Mucosa of stomach (tissue), 1 donor: ENCODE data around the gene DDB1.
A peak's percentile ranks its signal among the peaks of the same experiment; 100 is the strongest.

Experiments
- H3K27me3 ChIP-seq: one replicate; pipeline ENCODE4 v1.7.0; 2013; ENCODE audit warnings: mild to moderate bottlenecking, low read length; ENCODE audit not compliant: control insufficient read depth, insufficient read depth
- H3K36me3 ChIP-seq: one replicate; pipeline ENCODE4 v1.7.0; 2013; ENCODE audit warnings: low read length; ENCODE audit not compliant: control insufficient read depth, insufficient read depth
- H3K4me1 ChIP-seq: one replicate; pipeline ENCODE4 v1.7.0; 2013; ENCODE audit warnings: mild to moderate bottlenecking, low read length; ENCODE audit not compliant: control insufficient read depth, insufficient read depth
- H3K4me3 ChIP-seq: one replicate; pipeline ENCODE4 v1.7.0; 2013; ENCODE audit warnings: low read length
- H3K9ac ChIP-seq: one replicate; pipeline ENCODE4 v1.7.0; 2013; ENCODE audit warnings: mild to moderate bottlenecking, low read length, moderate library complexity
- H3K9me3 ChIP-seq: one replicate; pipeline ENCODE4 v1.7.0; 2013; ENCODE audit warnings: mild to moderate bottlenecking, low read length, moderate library complexity; ENCODE audit not compliant: control insufficient read depth
- donor health status: Pancreatic carcinoma.

DDB1 gene

DNA sequence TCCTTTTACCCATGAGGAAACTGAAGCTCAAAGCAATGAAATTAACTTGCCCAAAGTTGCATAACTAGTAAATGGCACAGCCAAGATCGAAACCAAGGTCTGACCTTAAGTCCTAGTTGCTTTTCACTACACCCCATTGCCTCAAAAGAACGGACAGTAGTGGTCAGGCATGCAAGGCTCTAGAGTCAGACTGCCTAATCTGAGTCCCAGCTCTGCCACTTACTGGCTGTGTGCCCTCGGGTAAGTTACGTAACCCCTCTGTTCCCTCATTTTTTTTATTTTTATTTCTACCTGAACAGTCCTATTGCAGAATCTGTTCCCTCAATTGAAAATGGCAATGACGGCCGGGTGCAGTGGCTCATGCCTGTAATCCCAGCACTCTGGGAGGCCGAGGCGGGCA, 19.1 kb upstream of the DDB1 start:
- no peak overlapping the region for H3K4me3 ChIP-seq
- H3K9ac ChIP-seq, result no peak overlapping the region
- no peaks in the 10 kb centered on the region for H3K9me3 ChIP-seq
- peaks cover 10% of the 10 kb centered on the region for H3K4me1 ChIP-seq
- no peaks in the 10 kb centered on the region for H3K27me3 ChIP-seq
- H3K36me3 ChIP-seq, result peaks cover 19% of the 10 kb centered on the region

DNA sequence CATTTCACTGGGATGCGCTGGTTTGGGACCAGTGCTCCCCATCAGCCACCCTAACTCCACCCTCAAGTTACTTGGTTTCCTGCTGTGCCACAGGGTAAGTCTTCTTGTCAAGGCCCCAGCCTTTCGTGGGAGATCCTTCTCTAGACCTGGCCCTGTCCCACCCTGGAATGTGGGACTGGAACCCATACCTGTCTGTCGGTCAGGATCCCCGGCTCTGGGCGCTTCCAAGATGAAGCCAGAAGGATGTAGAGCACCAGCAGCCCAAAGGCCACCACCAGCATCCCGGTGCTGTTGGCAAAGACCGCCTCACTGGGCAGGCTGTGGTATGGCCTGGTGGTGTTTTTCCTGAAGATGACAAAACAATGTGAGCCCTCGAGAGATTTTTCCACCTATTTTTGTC, 17.9 kb upstream of the DDB1 start:
- Histone ChIP-seq H3K27me3 (no peaks in the 10 kb centered on the region), H3K4me1 (peaks cover 22% of the 10 kb centered on the region), H3K36me3 (peaks cover 19% of the 10 kb centered on the region), H3K4me3 (no peak overlapping the region), H3K9ac (no peak overlapping the region), H3K9me3 (no peaks in the 10 kb centered on the region)

- Histone ChIP-seq H3K9ac (no peak overlapping the region), H3K27me3 (no peaks in the 10 kb centered on the region), H3K4me3 (no peak overlapping the region), H3K9me3 (no peaks in the 10 kb centered on the region), H3K4me1 (peaks cover 24% of the 10 kb centered on the region), H3K36me3 (peaks cover 19% of the 10 kb centered on the region)
Observed at GRCh38 chr11:61350336-61350735, 17.4 kb upstream of the DDB1 start.

DNA sequence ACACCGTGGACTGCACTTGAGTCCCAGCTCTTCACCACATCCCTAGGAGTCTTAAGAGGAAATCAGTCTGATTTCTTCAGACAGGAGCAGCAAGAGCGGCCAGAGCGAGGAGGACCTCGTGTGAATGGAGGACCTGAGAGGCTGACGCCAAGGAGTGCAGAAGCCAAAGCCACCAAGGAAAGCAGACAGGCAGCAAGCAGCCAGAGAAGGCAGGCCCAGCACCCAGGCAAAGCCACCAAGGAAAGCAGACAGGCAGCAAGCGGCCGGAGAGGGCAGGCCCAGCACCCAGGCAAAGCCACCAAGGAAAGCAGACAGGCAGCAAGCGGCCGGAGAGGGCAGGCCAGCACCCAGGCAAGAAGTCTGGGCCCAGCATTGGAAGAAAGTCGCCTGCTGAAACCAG, 17.0 kb upstream of the DDB1 start:
- peaks cover 19% of the 10 kb centered on the region for H3K36me3 ChIP-seq

GRCh38 chr11:61349189-61349751, 16.4 kb upstream of the DDB1 start:
- Histone ChIP-seq H3K4me3 (no peak overlapping the region), H3K9me3 (no peaks in the 10 kb centered on the region), H3K27me3 (no peaks in the 10 kb centered on the region), H3K4me1 (peaks cover 24% of the 10 kb centered on the region), H3K9ac (no peak overlapping the region), H3K36me3 (peaks cover 19% of the 10 kb centered on the region)

More for the DNA sequence above, 17.0 kb upstream of the DDB1 start:
- Histone ChIP-seq H3K9me3 (no peaks in the 10 kb centered on the region), H3K9ac (no peak overlapping the region), H3K4me3 (no peak overlapping the region), H3K4me1 (peaks cover 24% of the 10 kb centered on the region), H3K27me3 (no peaks in the 10 kb centered on the region)

- Histone ChIP-seq H3K4me3 (no peak overlapping the region), H3K36me3 (peaks cover 16% of the 10 kb centered on the region), H3K9me3 (no peaks in the 10 kb centered on the region), H3K27me3 (no peaks in the 10 kb centered on the region), H3K9ac (peak overlapping the region; percentile 4), H3K4me1 (peaks cover 24% of the 10 kb centered on the region)
Observed at GRCh38 chr11:61347916-61348461, 15.1 kb upstream of the DDB1 start.

GRCh38 chr11:61345954-61346843, 13.3 kb upstream of the DDB1 start:
- Histone ChIP-seq H3K36me3 (peaks cover 18% of the 10 kb centered on the region), H3K9me3 (no peaks in the 10 kb centered on the region), H3K9ac (no peak overlapping the region), H3K27me3 (no peaks in the 10 kb centered on the region), H3K4me3 (no peak overlapping the region), H3K4me1 (peaks cover 24% of the 10 kb centered on the region)

GRCh38 chr11:61345170-61345610, 12.3 kb upstream of the DDB1 start:
- Histone ChIP-seq H3K4me3 (no peak overlapping the region), H3K27me3 (no peaks in the 10 kb centered on the region), H3K9me3 (no peaks in the 10 kb centered on the region), H3K9ac (no peak overlapping the region), H3K36me3 (peaks cover 18% of the 10 kb centered on the region), H3K4me1 (peaks cover 24% of the 10 kb centered on the region)

DNA sequence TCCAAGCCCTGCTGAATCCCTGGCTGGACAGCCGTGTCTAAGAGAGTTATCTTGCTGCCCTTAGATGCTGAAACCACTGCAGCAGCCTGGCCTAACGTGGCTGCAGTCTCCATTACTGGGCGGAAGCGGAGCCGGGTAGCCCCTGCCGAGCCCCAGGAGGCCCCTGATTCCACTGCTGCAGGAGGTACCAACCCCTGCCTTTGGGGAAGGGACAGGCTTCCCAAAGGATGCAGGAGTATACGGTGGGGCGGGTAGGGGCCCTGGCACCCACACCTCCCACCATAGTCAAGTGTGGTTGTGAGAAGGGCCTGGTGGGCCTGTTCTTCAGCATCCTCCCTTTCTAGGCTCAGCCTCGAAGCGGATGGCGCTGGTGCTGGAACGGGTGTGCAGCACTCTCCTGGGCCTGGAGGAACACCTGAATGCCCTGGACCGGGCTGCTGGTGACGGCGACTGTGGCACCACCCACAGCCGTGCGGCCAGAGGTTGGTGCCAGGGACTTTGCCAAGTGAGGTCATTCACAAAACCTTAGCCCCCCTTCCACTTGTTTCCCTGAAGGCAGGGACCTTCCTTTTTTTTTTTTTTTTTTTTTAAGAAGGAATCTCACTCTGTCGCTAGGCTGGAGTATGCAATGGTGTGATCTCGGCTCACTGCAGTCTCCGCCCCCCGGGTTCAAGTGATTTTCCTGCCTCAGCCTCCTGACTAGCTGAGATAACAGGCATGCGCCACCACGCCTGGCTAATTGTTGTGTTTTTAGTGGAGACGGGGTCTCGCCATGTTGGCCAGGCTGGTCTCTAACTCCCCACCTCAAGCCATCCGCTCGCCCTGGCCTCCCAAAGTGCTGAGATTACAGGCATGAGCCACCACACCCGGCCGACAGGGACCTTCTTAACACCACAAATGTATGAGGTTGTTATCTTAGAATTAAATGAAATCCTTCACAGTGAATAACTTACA, 11.2 kb upstream of the DDB1 start:
- Histone ChIP-seq H3K9ac (no peak overlapping the region), H3K36me3 (peaks cover 10% of the 10 kb centered on the region), H3K27me3 (no peaks in the 10 kb centered on the region), H3K4me1 (peaks cover 24% of the 10 kb centered on the region), H3K9me3 (no peaks in the 10 kb centered on the region), H3K4me3 (no peak overlapping the region)

DNA sequence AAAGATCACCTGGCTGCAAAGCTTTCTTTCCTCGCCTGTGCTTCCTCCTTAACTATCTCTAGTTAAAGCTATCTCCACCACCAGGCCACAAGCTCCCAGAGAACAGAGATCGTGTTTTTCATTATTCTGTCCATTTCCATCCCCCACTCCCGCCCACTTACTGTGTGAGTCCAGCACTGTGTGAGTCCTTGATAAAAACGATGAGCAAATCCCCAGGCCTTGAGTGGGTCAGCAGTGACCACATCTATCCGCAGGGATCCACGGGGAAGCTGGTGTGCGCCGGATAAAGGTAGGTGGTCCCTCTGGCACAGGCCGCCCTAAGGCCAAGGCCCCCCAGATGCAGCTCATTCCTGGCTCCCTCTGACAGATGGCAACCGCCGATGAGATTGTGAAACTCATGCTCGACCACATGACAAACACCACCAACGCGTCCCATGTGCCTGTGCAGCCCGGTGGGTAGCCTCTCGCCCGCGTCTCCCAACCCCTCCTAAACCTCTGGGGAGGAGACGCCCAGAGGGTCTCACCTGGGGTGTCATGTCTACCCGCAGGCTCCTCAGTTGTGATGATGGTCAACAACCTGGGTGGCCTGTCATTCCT, 9.4 kb upstream of the DDB1 start:
- no peaks in the 10 kb centered on the region for H3K27me3 ChIP-seq
- H3K4me1 ChIP-seq, result peaks cover 15% of the 10 kb centered on the region
- no peak overlapping the region for H3K9ac ChIP-seq
- no peaks in the 10 kb centered on the region for H3K9me3 ChIP-seq
- H3K4me3 ChIP-seq, result no peak overlapping the region
- peaks cover 5% of the 10 kb centered on the region for H3K36me3 ChIP-seq

GRCh38 chr11:61341706-61342105, 8.8 kb upstream of the DDB1 start:
- H3K36me3 ChIP-seq, result peaks cover 5% of the 10 kb centered on the region
- no peaks in the 10 kb centered on the region for H3K27me3 ChIP-seq
- no peaks in the 10 kb centered on the region for H3K9me3 ChIP-seq
- H3K4me1 ChIP-seq, result peaks cover 13% of the 10 kb centered on the region
- H3K4me3 ChIP-seq, result no peak overlapping the region
- no peak overlapping the region for H3K9ac ChIP-seq
